ENCODE measurements around the gene PSTPIP2. TPM values are rescaled to one million over a fixed set of nuclear protein-coding genes. Genes with fewer than 3 reads are reported as not detected.
A peak's percentile ranks its signal among the peaks of the same experiment; 100 is the strongest.

The PSTPIP2 gene
- total and polyA plus RNA-seq, 9 of the 15 experiments (the other 6 are each of a cell fraction or from before 2014, with no cell fraction given): 14.0 to 45.7 (median 27.1) TPM

- no peak for TF ChIP-seq PURB (CRISPR knock-in tag; IDR thresholded peaks at IDR 0.05; ENCODE audit: low read depth)
- no peak for TF ChIP-seq HNRNPH1 (optimal IDR thresholded peaks at IDR 0.05; ENCODE audit: low read depth, low read length)
- TF ChIP-seq PTBP1 (IDR thresholded peaks at IDR 0.05; ENCODE audit: low read depth, low read length): no peak
- TF ChIP-seq JUND (IDR thresholded peaks at IDR 0.05; ENCODE audit: borderline replicate concordance, low read depth, low read length): no peak
- no peak for TF ChIP-seq JUND (tag; IDR thresholded peaks at IDR 0.05; ENCODE audit: borderline replicate concordance, low read depth, low read length)
- no peak for TF ChIP-seq MCM3 (IDR thresholded peaks at IDR 0.05)
- no peak for TF ChIP-seq EZH2 (IDR thresholded peaks at IDR 0.05; ENCODE audit: borderline replicate concordance, low read depth, low read length)
- no peak for TF ChIP-seq ARID3B (CRISPR knock-in tag; IDR thresholded peaks at IDR 0.05; ENCODE audit: borderline replicate concordance)
- TF ChIP-seq CREM (IDR thresholded peaks at IDR 0.05; ENCODE audit: low read depth): no peak
- no peak for TF ChIP-seq CBX2 (IDR thresholded peaks at IDR 0.05; ENCODE audit: insufficient read depth, low read length, poor library complexity, severe bottlenecking)
- TF ChIP-seq ZNF146 (CRISPR knock-in tag; IDR thresholded peaks at IDR 0.05; ENCODE audit: unreplicated experiment): no peak
- no peak for TF ChIP-seq SAFB2 (IDR thresholded peaks at IDR 0.05; ENCODE audit: borderline replicate concordance, low read depth, low read length, severe bottlenecking)
- TF ChIP-seq TFE3 (CRISPR knock-in tag; IDR thresholded peaks at IDR 0.05): no peak
- TF ChIP-seq PHF21A (IDR thresholded peaks at IDR 0.05; ENCODE audit: borderline replicate concordance, low read depth): no peak
- peak; percentile 70; the same call in 1 of the 2 replicates for TF ChIP-seq TAL1 (IDR thresholded peaks at IDR 0.05)
- no peak for TF ChIP-seq NKRF (IDR thresholded peaks at IDR 0.05; ENCODE audit: borderline replicate concordance)
- no peak for TF ChIP-seq KLF13 (tag; IDR thresholded peaks at IDR 0.05; ENCODE audit: borderline replicate concordance, low read depth)
- no peak for TF ChIP-seq RUNX1 (IDR thresholded peaks at IDR 0.05; ENCODE audit: low read depth)
- TF ChIP-seq ZNF174 (CRISPR knock-in tag; IDR thresholded peaks at IDR 0.05): no peak
- no peak for TF ChIP-seq PRPF4 (IDR thresholded peaks at IDR 0.05; ENCODE audit: insufficient read depth, low read depth, low read length, poor library complexity, severe bottlenecking)
- TF ChIP-seq SREBF2 (CRISPR knock-in tag; IDR thresholded peaks at IDR 0.05): no peak
- no peak for TF ChIP-seq NCOA4 (IDR thresholded peaks at IDR 0.05; ENCODE audit: partially characterized antibody)
- TF ChIP-seq CHD1 (IDR thresholded peaks at IDR 0.05; ENCODE audit: low read length): no peak
Observed at GRCh38 chr18:46010050-46010449, 62.0 kb downstream of the PSTPIP2 start (continued).
